ENCODE data around the gene MPST.

The MPST gene

DNA sequence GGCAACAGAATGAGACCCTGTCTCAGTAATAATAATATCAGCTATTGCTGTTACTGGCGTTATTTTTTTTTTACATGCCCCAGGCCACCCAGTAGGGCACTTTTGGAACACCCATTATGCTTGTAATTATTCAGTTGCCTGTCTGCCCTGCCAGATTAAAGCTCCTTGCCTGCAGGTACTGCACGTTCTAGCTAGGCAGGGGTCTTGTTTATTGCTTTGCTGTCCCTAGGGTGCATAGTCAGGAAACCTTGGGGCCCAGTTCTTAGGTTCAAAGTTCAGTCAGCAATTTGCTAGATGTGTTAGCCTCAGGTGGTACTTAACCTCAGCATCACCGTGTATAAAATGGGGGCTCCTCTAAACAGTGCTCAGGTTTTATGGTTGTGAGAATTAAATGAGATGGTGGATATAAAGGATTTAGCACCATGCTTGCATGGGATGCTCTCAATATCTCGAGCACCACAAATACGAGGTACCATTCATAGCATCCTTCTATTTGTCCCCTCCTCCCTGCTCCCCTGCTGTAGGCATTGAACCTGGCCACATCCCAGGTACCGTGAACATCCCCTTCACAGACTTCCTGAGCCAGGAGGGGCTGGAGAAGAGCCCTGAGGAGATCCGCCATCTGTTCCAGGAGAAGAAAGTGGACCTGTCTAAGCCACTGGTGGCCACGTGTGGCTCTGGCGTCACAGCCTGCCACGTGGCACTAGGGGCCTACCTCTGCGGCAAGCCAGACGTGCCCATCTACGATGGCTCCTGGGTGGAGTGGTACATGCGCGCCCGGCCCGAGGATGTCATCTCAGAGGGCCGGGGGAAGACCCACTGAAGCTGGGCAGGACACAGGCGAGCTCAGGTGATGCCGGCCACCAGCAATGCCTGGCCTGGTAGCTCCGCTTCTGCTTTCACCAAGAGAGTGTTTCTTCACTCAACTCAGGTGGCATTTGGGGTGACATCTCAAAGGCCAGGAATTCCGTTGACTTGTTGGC is 9.4 kb downstream of the MPST start:
- H3F3A ChIP-seq (ENCODE audit: control insufficient read depth, insufficient read depth): no peaks in the 10 kb centered on the region
- H3K79me2 ChIP-seq (ENCODE audit: control insufficient read depth, low read length): no peaks in the 10 kb centered on the region
- no peaks in the 10 kb centered on the region for H3K9me3 ChIP-seq (ENCODE audit: control insufficient read depth, insufficient read depth, low read length)
- no peaks in the 10 kb centered on the region for H3K27me3 ChIP-seq (ENCODE audit: control insufficient read depth, low read length)
- peaks cover 14% of the 10 kb centered on the region for H3K36me3 ChIP-seq (ENCODE audit: control insufficient read depth, low read length)
- H3K4me2 ChIP-seq (ENCODE audit: low read length): no peak overlapping the region
- TF ChIP-seq, protein P1, sequence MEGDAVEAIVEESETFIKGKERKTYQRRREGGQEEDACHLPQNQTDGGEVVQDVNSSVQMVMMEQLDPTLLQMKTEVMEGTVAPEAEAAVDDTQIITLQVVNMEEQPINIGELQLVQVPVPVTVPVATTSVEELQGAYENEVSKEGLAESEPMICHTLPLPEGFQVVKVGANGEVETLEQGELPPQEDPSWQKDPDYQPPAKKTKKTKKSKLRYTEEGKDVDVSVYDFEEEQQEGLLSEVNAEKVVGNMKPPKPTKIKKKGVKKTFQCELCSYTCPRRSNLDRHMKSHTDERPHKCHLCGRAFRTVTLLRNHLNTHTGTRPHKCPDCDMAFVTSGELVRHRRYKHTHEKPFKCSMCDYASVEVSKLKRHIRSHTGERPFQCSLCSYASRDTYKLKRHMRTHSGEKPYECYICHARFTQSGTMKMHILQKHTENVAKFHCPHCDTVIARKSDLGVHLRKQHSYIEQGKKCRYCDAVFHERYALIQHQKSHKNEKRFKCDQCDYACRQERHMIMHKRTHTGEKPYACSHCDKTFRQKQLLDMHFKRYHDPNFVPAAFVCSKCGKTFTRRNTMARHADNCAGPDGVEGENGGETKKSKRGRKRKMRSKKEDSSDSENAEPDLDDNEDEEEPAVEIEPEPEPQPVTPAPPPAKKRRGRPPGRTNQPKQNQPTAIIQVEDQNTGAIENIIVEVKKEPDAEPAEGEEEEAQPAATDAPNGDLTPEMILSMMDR (IDR thresholded peaks at IDR 0.05; ENCODE audit: low read depth, low read length, poor library complexity, severe bottlenecking): no peak
- TF ChIP-seq EZH2phosphoT487 (IDR thresholded peaks at IDR 0.05; ENCODE audit: borderline replicate concordance, low read length): no peak
- no peak overlapping the region for H3K27ac ChIP-seq (ENCODE audit: low read depth, low read length)
- no peaks in the 10 kb centered on the region for H3K4me1 ChIP-seq (ENCODE audit: control insufficient read depth, low read length)
- no peaks in the 10 kb centered on the region for H4K20me1 ChIP-seq (ENCODE audit: control insufficient read depth, insufficient read depth, low read depth, low read length)
- no peaks in the 10 kb centered on the region for H3K9me2 ChIP-seq (replicated peaks; ENCODE audit: control insufficient read depth, low read length)
- H3K4me3 ChIP-seq (ENCODE audit: low read length): no peak overlapping the region

DNA sequence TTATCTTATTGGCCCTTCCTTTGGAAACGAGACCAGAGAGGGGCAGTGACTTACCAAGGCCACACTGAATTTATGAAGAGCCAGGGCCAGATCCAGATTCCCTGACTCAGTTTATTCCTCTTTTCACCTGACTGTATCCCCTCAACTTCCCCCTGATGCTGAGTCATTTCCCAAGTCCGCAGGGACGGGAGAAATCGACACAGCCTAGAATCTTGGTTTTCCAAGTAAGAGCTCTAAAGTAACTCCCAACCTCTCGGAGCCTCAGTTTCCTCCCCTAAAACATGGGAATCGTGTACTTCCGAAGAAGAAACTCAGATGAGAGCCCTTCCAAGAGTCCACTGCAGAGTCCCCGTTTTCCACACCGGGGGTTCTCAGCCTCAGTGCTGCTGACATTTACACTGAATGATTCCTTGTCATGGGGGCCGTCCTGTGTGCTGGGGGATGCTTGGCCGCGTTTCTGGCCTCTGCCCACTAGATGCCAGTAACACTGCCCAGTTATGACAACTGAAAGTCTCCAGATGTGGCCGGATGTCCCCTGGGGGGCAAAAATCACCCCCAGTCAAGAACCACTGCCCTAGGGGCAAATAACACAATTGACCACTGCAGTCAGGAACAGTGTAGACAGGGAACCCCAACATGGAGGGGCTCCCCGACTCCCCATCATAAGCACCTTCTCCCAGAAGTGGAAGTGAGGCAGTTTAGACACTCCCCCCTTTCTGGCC is 11.2 kb downstream of the MPST start:
- Histone ChIP-seq H3K9me2 (replicated peaks; ENCODE audit: control insufficient read depth, low read length) (no peaks in the 10 kb centered on the region), H3K4me2 (ENCODE audit: low read length) (no peak overlapping the region), H3K4me1 (ENCODE audit: control insufficient read depth, low read length) (no peaks in the 10 kb centered on the region), H3F3A (ENCODE audit: control insufficient read depth, insufficient read depth) (no peaks in the 10 kb centered on the region), H4K20me1 (ENCODE audit: control insufficient read depth, insufficient read depth, low read depth, low read length) (no peaks in the 10 kb centered on the region), H3K27ac (ENCODE audit: low read depth, low read length) (no peak overlapping the region), H3K4me3 (ENCODE audit: low read length) (no peak overlapping the region), H3K36me3 (ENCODE audit: control insufficient read depth, low read length) (peaks cover 5% of the 10 kb centered on the region; the same call in 1 of the 2 replicates), H3K9me3 (ENCODE audit: control insufficient read depth, insufficient read depth, low read length) (no peaks in the 10 kb centered on the region), H3K79me2 (ENCODE audit: control insufficient read depth, low read length) (no peaks in the 10 kb centered on the region), H3K27me3 (ENCODE audit: control insufficient read depth, low read length) (peaks cover 8% of the 10 kb centered on the region; the same call in 1 of the 2 replicates)
- TF ChIP-seq EZH2phosphoT487 (IDR thresholded peaks at IDR 0.05; ENCODE audit: borderline replicate concordance, low read length): no peak
- TF ChIP-seq, protein P1 (IDR thresholded peaks at IDR 0.05; ENCODE audit: low read depth, low read length, poor library complexity, severe bottlenecking): no peak

DNA sequence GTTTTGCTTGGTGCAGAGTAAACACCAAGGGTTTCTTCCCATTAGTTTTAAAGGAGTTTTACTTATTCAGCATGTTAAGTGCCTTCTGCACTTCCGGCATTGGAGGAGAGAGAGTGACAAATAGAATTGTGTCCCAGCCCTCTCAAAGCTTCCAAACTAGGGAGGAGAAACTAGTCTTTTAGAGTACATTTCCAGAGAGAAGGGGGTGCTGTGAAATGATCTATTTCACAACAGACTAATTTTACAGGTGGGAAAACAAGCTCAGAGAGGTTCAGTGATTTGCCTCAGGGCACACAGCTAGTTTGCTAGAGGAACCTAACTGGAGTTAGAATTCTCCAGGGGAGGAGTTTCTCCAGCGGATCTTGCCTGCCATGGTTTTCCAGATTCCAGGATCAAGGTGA is 12.6 kb downstream of the MPST start:
- no peak overlapping the region for H3K27ac ChIP-seq (ENCODE audit: low read depth, low read length)
- no peaks in the 10 kb centered on the region for H3K4me1 ChIP-seq (ENCODE audit: control insufficient read depth, low read length)
- peaks cover 5% of the 10 kb centered on the region; the same call in 1 of the 2 replicates for H3K36me3 ChIP-seq (ENCODE audit: control insufficient read depth, low read length)
- H3K4me3 ChIP-seq (ENCODE audit: low read length): no peak overlapping the region
- H3K9me2 ChIP-seq (replicated peaks; ENCODE audit: control insufficient read depth, low read length): no peaks in the 10 kb centered on the region
- no peak overlapping the region for H3K4me2 ChIP-seq (ENCODE audit: low read length)
- no peaks in the 10 kb centered on the region for H3K79me2 ChIP-seq (ENCODE audit: control insufficient read depth, low read length)
- no peaks in the 10 kb centered on the region for H3F3A ChIP-seq (ENCODE audit: control insufficient read depth, insufficient read depth)
- no peaks in the 10 kb centered on the region for H4K20me1 ChIP-seq (ENCODE audit: control insufficient read depth, insufficient read depth, low read depth, low read length)
- H3K9me3 ChIP-seq (ENCODE audit: control insufficient read depth, insufficient read depth, low read length): no peaks in the 10 kb centered on the region
- peaks cover 8% of the 10 kb centered on the region; the same call in 1 of the 2 replicates for H3K27me3 ChIP-seq (ENCODE audit: control insufficient read depth, low read length)
- TF ChIP-seq EZH2phosphoT487 (IDR thresholded peaks at IDR 0.05; ENCODE audit: borderline replicate concordance, low read length): no peak
- TF ChIP-seq, protein P1 (IDR thresholded peaks at IDR 0.05; ENCODE audit: low read depth, low read length, poor library complexity, severe bottlenecking): no peak
